Aorta (tissue), 5 donors: ENCODE results near the gene THPO. TPM values are rescaled to one million over a fixed set of nuclear protein-coding genes. Genes with fewer than 3 reads are reported as not detected.
"Not testable (repeated sequence)": the region's sequence is repeated elsewhere in the genome, so short reads cannot be mapped to it uniquely, and the experiment has no call there.

Source experiments
- ATAC-seq: fragments of 200-7000 bp; cut with Tn5 transposase; one replicate; pipeline ENCODE4 v1.9.1; 2022; ENCODE audit warnings: moderate library complexity; ENCODE audit not compliant: low FRiP score
- DNase-seq, 2 donors: peaks; one replicate each; pipeline ENCODE4 v3.0.0-alpha.2; 2020
- H3K27ac ChIP-seq, 2 donors: one replicate each; pipeline ENCODE4 v1.5.1; 2013; ENCODE audit warnings: low read length in 2 of 2, mild to moderate bottlenecking in 2 of 2, moderate library complexity in 2 of 2, control low read depth in 1 of 2, inconsistent platforms in 1 of 2, low read depth in 1 of 2
- H3K27me3 ChIP-seq, 2 donors: one replicate each; pipeline ENCODE4 v1.6.1; 2013; ENCODE audit warnings: control low read depth in 1 of 2, low read length in 1 of 2, mild to moderate bottlenecking in 1 of 2, moderate library complexity in 1 of 2; ENCODE audit not compliant: insufficient read depth in 2 of 2, control insufficient read depth in 1 of 2
- H3K36me3 ChIP-seq, 2 donors: one replicate each; pipeline ENCODE4 v1.6.1; 2013; ENCODE audit warnings: control low read depth in 1 of 2, low read length in 1 of 2, mild to moderate bottlenecking in 1 of 2; ENCODE audit not compliant: insufficient read depth in 2 of 2, control insufficient read depth in 1 of 2
- H3K4me1 ChIP-seq, 2 donors: one replicate each; pipeline ENCODE4 v1.6.1; 2013; ENCODE audit warnings: low read length in 2 of 2, control low read depth in 1 of 2, mild to moderate bottlenecking in 1 of 2, moderate library complexity in 1 of 2; ENCODE audit not compliant: insufficient read depth in 2 of 2, control insufficient read depth in 1 of 2
- H3K4me3 ChIP-seq, 2 donors: one replicate each; pipeline ENCODE4 v1.5.1; 2013; ENCODE audit warnings: low read length in 2 of 2, control low read depth in 1 of 2, mild to moderate bottlenecking in 1 of 2
- H3K9me3 ChIP-seq: one replicate; pipeline ENCODE4 v1.6.1; 2013; ENCODE audit warnings: mild to moderate bottlenecking, low read length; ENCODE audit not compliant: control insufficient read depth
- WGBS, 2 donors: extraction: QIAGEN DNeasy Blood & Tissue Kit; methylation state at CpG; one replicate each; pipeline ENCODE4 v1.1.7; 2013; 5-methylcytosine and 5-hydroxymethylcytosine counted together
- intact Hi-C, 2 donors: fragments of 100-400 bp; cut with DNase I; formaldehyde crosslinking; loops; one replicate each; pipeline versions ENCODE4 v1.14.2 to v1.15.0; 2022
- polyA plus RNA-seq, 2 donors: library from polyadenylated mRNA; stranded (reverse); fragments of 200-250 nt; gene quantifications; one replicate each; pipeline ENCODE4 v1.2.3, GENCODE V29; 2013
- total RNA-seq, 2 donors: library from RNA; stranded (reverse); fragmentation: NEBNext Ultra II Directional; extraction: Animal tissue kit (Norgen Biotek cat#: 25700); gene quantifications; one replicate each; pipeline ENCODE4 v1.2.1, GENCODE V29; 2021
- donor health status: healthy with polysubstance abuse.
- donor health status: Bipolar disorder and iron deficiency.
- donor health status: DM: no; HTN: no; CAD: no.
- donor health status: DM: no; HTN: no; CAD: no.
- donor health status: DM: yes; HTN: yes; CAD: no.

Gene THPO
- total and polyA plus RNA-seq, 4 donors = 0.15 to 1.2 (median 0.70) TPM

DNA sequence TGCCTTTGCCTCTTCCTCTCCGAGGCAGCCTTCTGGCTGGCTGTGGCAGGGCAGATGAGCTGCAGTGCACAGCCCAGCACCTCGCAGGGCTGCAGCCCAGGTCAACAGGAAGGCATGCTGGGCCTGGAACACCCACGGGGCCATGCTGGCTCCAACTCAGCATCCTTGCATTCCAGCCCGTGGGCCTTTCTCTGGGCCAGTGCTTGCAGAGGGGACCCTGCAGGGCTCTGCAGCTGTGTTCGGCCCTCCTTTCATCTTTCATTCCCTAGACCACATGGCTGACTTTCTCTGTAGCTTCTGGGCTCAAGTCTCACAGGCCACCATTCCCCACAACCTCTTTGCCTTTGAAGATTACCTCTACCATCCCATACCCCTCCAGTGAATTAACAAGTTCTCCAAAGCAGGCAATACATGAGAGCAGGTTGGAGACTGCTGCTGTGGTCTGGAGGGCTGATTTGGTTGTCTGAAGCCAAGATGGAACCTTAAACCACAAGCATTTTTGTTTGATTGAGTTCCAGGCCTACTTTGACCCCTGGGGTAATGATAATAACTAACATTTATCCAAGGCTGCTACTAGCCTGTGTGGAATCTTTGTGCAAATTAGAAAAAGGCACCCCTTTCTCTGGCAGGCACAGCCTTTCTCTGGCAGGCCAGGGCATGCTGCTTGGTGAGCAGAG is 34.7 kb downstream of the THPO start:
- H3K36me3 ChIP-seq = peaks cover 0 to 6% of the 10 kb centered on the region in 2 donors
- WGBS, 2 donors = 38 to 48% methylated on average over 5 of the region's 5 CpGs
- intact Hi-C loops = no loop called here
- no peak for ATAC-seq
- no peak overlapping the region for H3K4me3 ChIP-seq
- no peak overlapping the region for H3K27ac ChIP-seq
- H3K27me3 ChIP-seq = no peaks in the 10 kb centered on the region
- H3K9me3 ChIP-seq = no peaks in the 10 kb centered on the region
- H3K4me1 ChIP-seq = no peaks in the 10 kb centered on the region
- DNase-seq = no peak

GRCh38 chr3:184341925-184342324 is 36.1 kb downstream of the THPO start:
- ATAC-seq (no peak), DNase-seq (peak in 1 of 2 donors; percentile 42)
- Histone ChIP-seq H3K4me1 (no peaks in the 10 kb centered on the region), H3K27ac (no peak overlapping the region), H3K36me3 (peaks cover 0 to 6% of the 10 kb centered on the region in 2 donors), H3K4me3 (no peak overlapping the region), H3K9me3 (no peaks in the 10 kb centered on the region), H3K27me3 (no peaks in the 10 kb centered on the region)
- intact Hi-C loops = no loop called here
- WGBS, 2 donors = 85 to 87% methylated on average over 7 of the region's 7 CpGs

- 73 to 82% methylated on average over 19 of the region's 19 CpGs for WGBS, 2 donors
- H3K4me3 ChIP-seq, H3K36me3 ChIP-seq, H3K27ac ChIP-seq, H3K9me3 ChIP-seq, H3K27me3 ChIP-seq, ATAC-seq, DNase-seq, H3K4me1 ChIP-seq: not testable (repeated sequence)
- intact Hi-C loops = loop anchor here in 1 of 2 donors (2.0 kb wide), 1 partner anchor 21 kb away; the partner anchor contains the start of genes CLCN2 and POLR2H
Measured at GRCh38 chr3:184339451-184340135, 38.4 kb downstream of the THPO start.

DNA sequence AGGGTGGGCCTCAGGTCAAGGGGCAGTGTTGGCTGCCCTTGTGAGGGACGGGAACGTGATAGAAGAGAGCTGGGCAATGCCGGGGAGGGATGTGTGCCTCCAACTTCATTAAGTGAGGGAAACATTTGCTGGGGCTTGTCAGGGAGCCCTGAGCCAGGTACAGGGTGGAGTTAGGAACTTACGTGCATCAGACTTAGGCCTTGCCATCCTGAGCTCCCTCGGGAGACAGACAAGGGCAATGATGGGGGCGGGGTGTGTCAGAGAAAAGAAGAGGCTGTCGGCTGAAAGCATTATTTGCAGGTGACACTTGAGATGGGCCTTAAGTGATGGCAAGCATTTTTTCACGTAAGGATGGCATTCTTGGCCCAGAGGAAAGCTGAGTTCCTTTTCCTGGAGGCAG is 39.0 kb downstream of the THPO start:
- ATAC-seq (no peak), DNase-seq (peak in 1 of 2 donors; percentile 49)
- H3K36me3 ChIP-seq = peaks cover 0 to 2% of the 10 kb centered on the region in 2 donors
- peak overlapping the region in 1 of 2 donors; percentile 49 for H3K27ac ChIP-seq
- H3K4me3 ChIP-seq = peak overlapping the region in 1 of 2 donors; percentile 27
- H3K9me3 ChIP-seq = no peaks in the 10 kb centered on the region
- intact Hi-C loops = loop anchor here in 1 of 2 donors (2.0 kb wide), 1 partner anchor 22 kb away; the partner anchor contains the start of genes CLCN2 and POLR2H
- H3K27me3 ChIP-seq = no peaks in the 10 kb centered on the region
- WGBS, 2 donors = 13 to 16% methylated on average over 8 of the region's 8 CpGs
- no peaks in the 10 kb centered on the region for H3K4me1 ChIP-seq

GRCh38 chr3:184338511-184338945 is 39.5 kb downstream of the THPO start:
- ATAC-seq = peak; percentile 64
- no peaks in the 10 kb centered on the region for H3K9me3 ChIP-seq
- H3K4me1 ChIP-seq = no peaks in the 10 kb centered on the region
- peak; percentile 89 to 97 for DNase-seq
- intact Hi-C loops = loop anchor here in 1 of 2 donors (2.0 kb wide), 1 partner anchor 22 kb away; the partner anchor contains the start of genes CLCN2 and POLR2H
- no peaks in the 10 kb centered on the region for H3K27me3 ChIP-seq
- peaks cover 0 to 2% of the 10 kb centered on the region in 2 donors for H3K36me3 ChIP-seq
- WGBS, 2 donors = 6 to 7% methylated on average over 32 to 37 of the region's 37 CpGs
- H3K4me3 ChIP-seq = peak overlapping the region in 1 of 2 donors; percentile 27
- H3K27ac ChIP-seq = peak overlapping the region; percentile 23 to 94

- intact Hi-C loops = loop anchor here in 1 of 2 donors (1.0 to 2.0 kb wide), 2 partner anchors 23 to 24 kb away; partner anchors contain the start of genes CLCN2, EIF4G1 and POLR2H
- no peak for DNase-seq
- 8 to 10% methylated on average over 7 of the region's 7 CpGs for WGBS, 2 donors
- Histone ChIP-seq H3K9me3 (no peaks in the 10 kb centered on the region), H3K4me3 (peak overlapping the region in 1 of 2 donors; percentile 19), H3K4me1 (no peaks in the 10 kb centered on the region), H3K36me3 (no peaks in the 10 kb centered on the region), H3K27me3 (no peaks in the 10 kb centered on the region), H3K27ac (peak overlapping the region; percentile 23 to 94)
- ATAC-seq = no peak
Measured at GRCh38 chr3:184337981-184338380, 40.0 kb downstream of the THPO start.

DNA sequence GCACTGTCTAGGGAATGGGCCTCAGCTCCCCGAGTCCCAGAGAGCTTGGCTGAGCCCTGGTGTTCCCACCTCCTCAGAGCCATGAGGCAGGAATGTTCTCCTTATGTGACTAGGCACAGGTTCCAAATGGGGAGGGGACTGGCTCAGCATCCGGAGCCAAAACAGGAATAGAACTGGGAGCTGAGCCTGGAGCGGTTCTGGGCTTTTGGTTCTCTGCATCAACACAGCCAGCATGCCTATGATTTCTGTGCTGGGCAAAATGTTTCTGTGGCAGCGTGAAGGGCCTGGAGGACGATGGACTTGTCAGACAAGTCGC is 40.6 kb downstream of the THPO start, which contains the start of gene FAM131A:
Gene FAM131A (plus strand): TSS at position 202 of the 316 bp plus-strand sequence. CDS start 31 bp downstream, at position 233.
- Histone ChIP-seq H3K4me1 (no peaks in the 10 kb centered on the region), H3K27ac (peak within 1 kb of the TSS; percentile 78 to 94), H3K4me3 (peak within 1 kb of the TSS; percentile 19 to 73), H3K27me3 (no peaks in the 10 kb centered on the region), H3K9me3 (no peaks in the 10 kb centered on the region), H3K36me3 (peaks cover 0 to 3% of the 10 kb centered on the region in 2 donors)
- DNase-seq (peak; percentile 84 to 89), ATAC-seq (peak; percentile 75)
- 3 to 5% methylated on average over 6 of the region's 6 CpGs for WGBS, 2 donors
- intact Hi-C loops = loop anchor here in 1 of 2 donors (1.0 kb wide), 1 partner anchor 23 kb away; the partner anchor contains the start of gene EIF4G1

DNA sequence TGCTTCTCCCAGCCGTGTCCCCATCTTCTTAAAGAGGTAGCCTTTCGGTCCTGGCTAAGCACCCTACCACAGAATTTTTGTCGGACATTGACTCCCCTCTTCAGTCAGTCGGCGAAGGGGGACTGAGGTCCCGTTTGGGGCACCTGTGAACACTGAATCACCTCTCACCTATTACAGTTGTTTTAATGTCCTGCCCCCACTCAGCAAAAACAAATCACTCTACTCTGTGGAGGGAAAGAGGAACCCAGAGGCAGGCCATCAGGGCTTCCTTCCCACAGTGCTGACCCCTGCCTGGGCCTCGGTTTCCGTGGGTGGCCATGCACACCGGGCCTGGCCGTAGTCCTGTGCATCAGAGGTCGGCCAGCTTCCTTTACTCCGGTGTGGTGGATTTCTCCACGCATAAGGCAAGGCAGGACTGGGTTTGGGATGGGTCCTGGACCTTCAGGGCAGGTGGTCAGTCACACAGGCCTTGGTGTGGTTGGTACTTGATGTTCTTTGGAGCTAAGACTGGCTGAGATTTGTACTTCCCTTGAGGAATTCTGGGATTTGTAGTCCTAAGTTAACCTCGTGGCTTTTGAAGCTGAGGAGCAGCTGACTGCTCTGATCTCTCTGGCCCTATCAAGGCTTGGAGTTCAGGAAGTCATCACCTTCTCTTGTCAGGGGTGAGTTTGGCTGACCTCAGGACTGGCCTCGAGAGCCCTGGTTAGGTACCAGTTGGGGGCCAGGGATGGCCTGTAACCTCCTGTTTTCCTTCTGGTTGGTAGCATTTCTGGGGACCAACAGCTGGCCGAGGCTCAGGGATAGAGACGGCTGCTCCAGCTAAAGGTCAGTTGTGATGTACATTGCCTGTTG is 41.2 kb downstream of the THPO start:
- H3K4me1 ChIP-seq = no peaks in the 10 kb centered on the region
- ATAC-seq = peak; percentile 72
- H3K27ac ChIP-seq = peak overlapping the region; percentile 78 to 93
- no peaks in the 10 kb centered on the region for H3K27me3 ChIP-seq
- no peak for DNase-seq
- 3% methylated on average over 17 of the region's 17 CpGs for WGBS, 2 donors
- peak overlapping the region; percentile 19 to 73 for H3K4me3 ChIP-seq
- no peaks in the 10 kb centered on the region for H3K9me3 ChIP-seq
- H3K36me3 ChIP-seq = peaks cover 1 to 5% of the 10 kb centered on the region in 2 donors
- intact Hi-C loops = loop anchor here in 1 of 2 donors (1.0 kb wide), 1 partner anchor 22 kb away; the partner anchor contains the start of gene EIF4G1
